ENCODE results near the gene SRP14.

DNA sequence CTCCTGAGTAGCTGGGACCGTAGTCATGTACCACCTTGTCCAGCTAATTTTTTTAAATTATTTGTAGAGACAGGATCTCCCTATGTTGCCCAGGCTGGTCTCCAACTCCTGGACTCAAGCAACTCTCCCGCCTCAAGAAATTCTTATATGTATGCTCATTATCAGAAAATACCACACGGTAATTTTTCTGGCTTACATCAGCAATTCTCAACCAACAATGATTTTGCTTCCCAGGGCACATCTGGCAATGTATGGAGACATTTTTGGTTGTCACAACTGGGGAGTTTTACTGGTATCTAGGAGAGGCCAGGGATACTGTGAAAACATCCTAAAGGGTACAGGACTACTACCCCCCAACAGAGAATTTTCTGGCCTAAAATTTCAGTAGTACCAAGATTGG is 10.8 kb downstream of the SRP14 start:
- no peak for TF ChIP-seq EZH2 (IDR thresholded peaks at IDR 0.05; ENCODE audit: borderline replicate concordance, low read depth, low read length, poor library complexity, severe bottlenecking)
- TF ChIP-seq, protein P1, sequence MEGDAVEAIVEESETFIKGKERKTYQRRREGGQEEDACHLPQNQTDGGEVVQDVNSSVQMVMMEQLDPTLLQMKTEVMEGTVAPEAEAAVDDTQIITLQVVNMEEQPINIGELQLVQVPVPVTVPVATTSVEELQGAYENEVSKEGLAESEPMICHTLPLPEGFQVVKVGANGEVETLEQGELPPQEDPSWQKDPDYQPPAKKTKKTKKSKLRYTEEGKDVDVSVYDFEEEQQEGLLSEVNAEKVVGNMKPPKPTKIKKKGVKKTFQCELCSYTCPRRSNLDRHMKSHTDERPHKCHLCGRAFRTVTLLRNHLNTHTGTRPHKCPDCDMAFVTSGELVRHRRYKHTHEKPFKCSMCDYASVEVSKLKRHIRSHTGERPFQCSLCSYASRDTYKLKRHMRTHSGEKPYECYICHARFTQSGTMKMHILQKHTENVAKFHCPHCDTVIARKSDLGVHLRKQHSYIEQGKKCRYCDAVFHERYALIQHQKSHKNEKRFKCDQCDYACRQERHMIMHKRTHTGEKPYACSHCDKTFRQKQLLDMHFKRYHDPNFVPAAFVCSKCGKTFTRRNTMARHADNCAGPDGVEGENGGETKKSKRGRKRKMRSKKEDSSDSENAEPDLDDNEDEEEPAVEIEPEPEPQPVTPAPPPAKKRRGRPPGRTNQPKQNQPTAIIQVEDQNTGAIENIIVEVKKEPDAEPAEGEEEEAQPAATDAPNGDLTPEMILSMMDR (conservative IDR thresholded peaks at IDR 0.05; ENCODE audit: low read depth, low read length) = no peak

Measured in A673 (cell line).